ENCODE results near the gene VDR. TPM values are rescaled to one million over a fixed set of nuclear protein-coding genes. Genes with fewer than 3 reads are reported as not detected.

VDR gene
- total RNA-seq, 3 donors from 2014 or later = 1.6 to 41.7 (median 16.1) TPM

DNA sequence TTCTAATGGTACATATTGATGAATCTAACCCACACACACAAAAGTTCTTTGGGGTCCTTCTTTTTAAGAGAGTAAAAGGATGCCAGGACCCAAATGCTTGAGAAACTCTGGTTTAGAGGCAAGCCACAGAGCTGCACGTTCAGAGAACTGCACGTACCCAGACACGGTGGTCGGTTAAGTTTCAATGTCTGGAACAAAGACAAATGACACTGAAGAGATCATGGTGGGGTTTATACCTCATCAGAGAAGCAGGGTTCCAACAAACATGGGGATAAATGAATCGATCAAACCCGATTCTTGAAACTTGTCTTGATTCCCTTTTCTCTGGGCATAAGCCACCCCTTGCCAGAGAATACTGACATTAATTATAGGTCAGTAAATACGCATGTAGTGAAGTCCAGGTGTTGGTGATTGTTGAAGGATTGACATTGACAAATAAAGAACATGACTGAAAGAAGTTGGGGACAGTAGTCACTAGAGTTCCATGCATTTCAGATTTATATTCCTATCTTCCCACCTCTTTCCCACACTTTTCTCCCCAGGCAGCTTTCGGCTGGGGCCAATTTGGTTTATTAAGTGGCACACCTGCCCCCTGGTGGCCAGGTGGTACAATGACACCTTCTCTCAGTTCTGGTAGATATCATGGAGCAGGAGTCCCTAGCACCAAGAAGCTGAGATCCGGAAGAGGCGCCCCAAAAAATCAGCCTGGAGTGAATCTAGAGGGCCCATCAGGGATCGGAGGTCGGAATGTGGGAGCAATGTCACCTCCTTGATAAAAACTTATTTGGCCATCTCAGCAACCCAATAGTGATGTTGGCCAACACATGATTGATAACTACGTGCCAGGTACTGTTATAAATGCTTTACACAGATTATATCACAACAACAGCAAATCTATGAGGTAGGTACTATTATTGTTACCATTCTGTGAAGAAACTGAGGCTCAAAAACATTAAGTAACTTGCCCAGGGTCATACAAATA lies 67.3 kb downstream of the VDR start:
- peak; percentile 72 to 77 for DNase-seq (ENCODE audit: low spot score in 2 of 2)
- Histone ChIP-seq H3K27me3 (no peaks in the 10 kb centered on the region), H3K4me1 (peaks cover 0 to 9% of the 10 kb centered on the region in 2 donors), H3K36me3 (no peaks in the 10 kb centered on the region), H3K4me3 (no peak overlapping the region), H3K27ac (no peak overlapping the region), H3K9me3 (no peaks in the 10 kb centered on the region)
- TF ChIP-seq POLR2A (IDR thresholded peaks at IDR 0.05) (no peak), POLR2AphosphoS5 (IDR thresholded peaks at IDR 0.05) (peak; percentile 24 to 57 (median 54))
- TF ChIP-seq, protein P1, sequence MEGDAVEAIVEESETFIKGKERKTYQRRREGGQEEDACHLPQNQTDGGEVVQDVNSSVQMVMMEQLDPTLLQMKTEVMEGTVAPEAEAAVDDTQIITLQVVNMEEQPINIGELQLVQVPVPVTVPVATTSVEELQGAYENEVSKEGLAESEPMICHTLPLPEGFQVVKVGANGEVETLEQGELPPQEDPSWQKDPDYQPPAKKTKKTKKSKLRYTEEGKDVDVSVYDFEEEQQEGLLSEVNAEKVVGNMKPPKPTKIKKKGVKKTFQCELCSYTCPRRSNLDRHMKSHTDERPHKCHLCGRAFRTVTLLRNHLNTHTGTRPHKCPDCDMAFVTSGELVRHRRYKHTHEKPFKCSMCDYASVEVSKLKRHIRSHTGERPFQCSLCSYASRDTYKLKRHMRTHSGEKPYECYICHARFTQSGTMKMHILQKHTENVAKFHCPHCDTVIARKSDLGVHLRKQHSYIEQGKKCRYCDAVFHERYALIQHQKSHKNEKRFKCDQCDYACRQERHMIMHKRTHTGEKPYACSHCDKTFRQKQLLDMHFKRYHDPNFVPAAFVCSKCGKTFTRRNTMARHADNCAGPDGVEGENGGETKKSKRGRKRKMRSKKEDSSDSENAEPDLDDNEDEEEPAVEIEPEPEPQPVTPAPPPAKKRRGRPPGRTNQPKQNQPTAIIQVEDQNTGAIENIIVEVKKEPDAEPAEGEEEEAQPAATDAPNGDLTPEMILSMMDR (IDR thresholded peaks at IDR 0.05) = peak; percentile 97 to 99 (median 97)
- intact Hi-C loops (cut with DNase I; ENCODE audit: low total_unique reads) = no loop called here

GRCh38 chr12:47835831-47836155 lies 69.0 kb downstream of the VDR start:
- no peak for TF ChIP-seq POLR2A (IDR thresholded peaks at IDR 0.05)
- TF ChIP-seq, protein P1 (IDR thresholded peaks at IDR 0.05) = no peak
- TF ChIP-seq POLR2AphosphoS5 (IDR thresholded peaks at IDR 0.05) = no peak
- Histone ChIP-seq H3K4me1 (peaks cover 0 to 9% of the 10 kb centered on the region in 2 donors), H3K4me3 (no peak overlapping the region), H3K9me3 (no peaks in the 10 kb centered on the region), H3K36me3 (no peaks in the 10 kb centered on the region), H3K27me3 (no peaks in the 10 kb centered on the region), H3K27ac (peak overlapping the region; percentile 28 to 29)
- intact Hi-C loops (cut with DNase I; ENCODE audit: low total_unique reads) = no loop called here
- DNase-seq (ENCODE audit: low spot score in 2 of 2) = no peak

DNA sequence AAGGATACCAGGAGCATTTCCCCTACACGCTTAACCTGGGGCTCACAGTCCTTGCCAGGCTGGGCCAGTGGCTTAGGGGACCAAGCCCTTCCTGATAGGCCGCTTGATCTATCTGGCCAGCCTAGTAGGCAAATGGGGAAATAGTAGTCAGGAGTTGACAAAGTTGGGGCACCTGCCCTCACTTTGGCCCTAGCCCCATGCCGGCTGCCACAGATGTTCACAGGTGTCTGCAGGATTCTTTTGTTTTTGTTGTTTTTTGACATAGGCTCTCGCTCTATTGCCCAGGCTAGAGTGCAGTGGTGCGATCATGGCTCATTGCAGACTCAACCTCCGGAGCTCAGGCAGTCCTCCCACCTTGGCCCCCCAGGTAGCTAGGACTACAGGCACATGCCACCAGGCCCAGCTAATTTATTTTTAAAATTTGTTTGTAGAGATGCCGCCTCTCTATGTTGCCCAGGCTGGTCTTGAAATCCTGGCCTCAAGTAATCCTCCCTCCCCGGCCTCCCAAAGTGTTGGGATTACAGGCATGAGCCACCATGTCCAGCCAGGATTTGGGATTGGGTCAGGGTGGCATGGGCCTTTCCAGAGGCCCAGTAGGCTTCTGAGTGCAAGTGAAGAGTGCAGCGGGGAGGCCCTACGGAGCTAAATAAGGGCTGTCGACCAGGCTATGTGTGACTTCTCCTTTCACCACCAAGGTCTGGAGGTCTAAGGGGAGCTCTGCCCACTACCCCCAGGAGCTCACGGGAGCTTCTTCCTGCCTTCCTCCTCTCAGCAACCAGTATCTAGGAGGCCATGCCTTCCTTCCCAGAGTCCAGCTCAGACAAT lies 69.6 kb downstream of the VDR start:
- intact Hi-C loops (cut with DNase I; ENCODE audit: low total_unique reads) = no loop called here
- no peak for DNase-seq (ENCODE audit: low spot score in 2 of 2)
- Histone ChIP-seq H3K27ac (peak overlapping the region; percentile 28 to 29), H3K4me1 (peaks cover 0 to 9% of the 10 kb centered on the region in 2 donors), H3K27me3 (no peaks in the 10 kb centered on the region), H3K9me3 (no peaks in the 10 kb centered on the region), H3K4me3 (no peak overlapping the region), H3K36me3 (no peaks in the 10 kb centered on the region)
- TF ChIP-seq, protein P1 (IDR thresholded peaks at IDR 0.05) = no peak
- no peak for TF ChIP-seq POLR2A (IDR thresholded peaks at IDR 0.05)
- TF ChIP-seq POLR2AphosphoS5 (IDR thresholded peaks at IDR 0.05) = no peak

GRCh38 chr12:47834199-47834903 lies 70.4 kb downstream of the VDR start:
- TF ChIP-seq, protein P1 (IDR thresholded peaks at IDR 0.05) = no peak
- TF ChIP-seq POLR2A (IDR thresholded peaks at IDR 0.05) (no peak), POLR2AphosphoS5 (IDR thresholded peaks at IDR 0.05) (no peak)
- intact Hi-C loops (cut with DNase I; ENCODE audit: low total_unique reads) = no loop called here
- Histone ChIP-seq H3K36me3 (no peaks in the 10 kb centered on the region), H3K27ac (no peak overlapping the region), H3K9me3 (no peaks in the 10 kb centered on the region), H3K4me1 (peaks cover 3 to 13% of the 10 kb centered on the region in 2 donors), H3K27me3 (no peaks in the 10 kb centered on the region), H3K4me3 (no peak overlapping the region)
- no peak for DNase-seq (ENCODE audit: low spot score in 2 of 2)
